CD14-positive monocyte (primary cell): ENCODE measurements around the gene SPRR4. TPM values are rescaled to one million over a fixed set of nuclear protein-coding genes. Genes with fewer than 3 reads are reported as not detected.

Source experiments
- DNase-seq, 3 donors: peaks; one replicate each; pipeline ENCODE4 v3.0.0-alpha.2; 2011 to 2022
- H2AFZ ChIP-seq: 2 replicates; pipeline ENCODE4 v1.6.0; 2012; ENCODE audit warnings: mild to moderate bottlenecking, low read depth, low read length, inconsistent platforms; ENCODE audit not compliant: insufficient read depth, poor library complexity, severe bottlenecking
- H3K27ac ChIP-seq, 2 donors: 1 replicate in 1 of 2; 2 replicates in 1 of 2; pipeline ENCODE4 v1.5.1; 2012 to 2013; ENCODE audit warnings: low read length in 2 of 2, control low read depth in 1 of 2, inconsistent platforms in 1 of 2, low read depth in 1 of 2, mild to moderate bottlenecking in 1 of 2
- H3K27me3 ChIP-seq, 2 donors: one replicate each; pipeline versions ENCODE4 v1.6.0 to v1.6.1; 2011 to 2013; ENCODE audit warnings: low read length in 2 of 2; ENCODE audit not compliant: control insufficient read depth in 2 of 2, insufficient read depth in 2 of 2
- H3K36me3 ChIP-seq, 2 donors: replicated peaks in 1 of 2; 1 replicate in 1 of 2; 2 replicates in 1 of 2; pipeline versions ENCODE4 v1.5.1 to v1.6.1; 2012 to 2013; ENCODE audit warnings: low read length in 2 of 2, control low read depth in 1 of 2, inconsistent platforms in 1 of 2, mild to moderate bottlenecking in 1 of 2; ENCODE audit not compliant: insufficient read depth in 2 of 2, control insufficient read depth in 1 of 2
- H3K4me1 ChIP-seq, 2 donors: 1 replicate in 1 of 2; 2 replicates in 1 of 2; pipeline versions ENCODE4 v1.5.1 to v1.6.1; 2012 to 2013; ENCODE audit warnings: low read length in 2 of 2, control low read depth in 1 of 2, inconsistent platforms in 1 of 2, mild to moderate bottlenecking in 1 of 2, moderate library complexity in 1 of 2; ENCODE audit not compliant: insufficient read depth in 2 of 2, control insufficient read depth in 1 of 2
- H3K4me2 ChIP-seq: replicated peaks from 2 replicates; pipeline ENCODE3; 2012; ENCODE audit warnings: low read length, moderate library complexity, mild to moderate bottlenecking; ENCODE audit not compliant: poor library complexity, severe bottlenecking; ENCODE audit errors: extremely low read depth
- H3K4me3 ChIP-seq, 3 experiments: fragments of 200-600 bp in 1 of 3; sonication (generic) in 1 of 3; replicated peaks in 1 of 3; 1 replicate in 2 of 3; 2 replicates in 1 of 3; pipeline ENCODE4 v1.5.1; 2011 to 2013; ENCODE audit warnings: low read length in 3 of 3, mild to moderate bottlenecking in 3 of 3, control low read depth in 2 of 3, low read depth in 2 of 3, inconsistent platforms in 1 of 3, moderate library complexity in 1 of 3
- H3K79me2 ChIP-seq: 2 replicates; pipeline ENCODE4 v1.6.0; 2012; ENCODE audit warnings: mild to moderate bottlenecking, control low read depth, inconsistent platforms, low read length, moderate library complexity; ENCODE audit not compliant: insufficient read depth
- H3K9ac ChIP-seq: 2 replicates; pipeline ENCODE4 v1.6.0; 2017; ENCODE audit warnings: low read length, mild to moderate bottlenecking; ENCODE audit not compliant: insufficient read depth, poor library complexity, severe bottlenecking
- H3K9me3 ChIP-seq, 2 donors: replicated peaks in 1 of 2; 1 replicate in 1 of 2; 2 replicates in 1 of 2; pipeline versions ENCODE4 v1.5.1 to v1.6.1; 2012 to 2013; ENCODE audit warnings: low read length in 2 of 2, control low read depth in 1 of 2; ENCODE audit not compliant: control insufficient read depth in 1 of 2, insufficient read depth in 1 of 2
- H4K20me1 ChIP-seq: 2 replicates; pipeline ENCODE4 v1.6.0; 2012; ENCODE audit warnings: mild to moderate bottlenecking, low read length, control low read depth, moderate library complexity; ENCODE audit not compliant: insufficient read depth
- H3K27ac Mint-ChIP-seq, 7 donors: one replicate each; pipeline ENCODE4 v1.8.0; 2020; ENCODE audit warnings: mild to moderate bottlenecking in 7 of 7, mixed read lengths in 7 of 7, moderate library complexity in 6 of 7, inconsistent platforms in 2 of 7
- H3K27me3 Mint-ChIP-seq, 3 donors: one replicate each; pipeline ENCODE4 v1.8.0; 2021 to 2022; ENCODE audit warnings: low read depth in 3 of 3, mild to moderate bottlenecking in 3 of 3, mixed read lengths in 3 of 3, moderate library complexity in 3 of 3, inconsistent platforms in 1 of 3
- H3K36me3 Mint-ChIP-seq, 2 donors: one replicate each; pipeline ENCODE4 v1.8.0; 2020; ENCODE audit warnings: mixed read lengths in 2 of 2, inconsistent platforms in 1 of 2, mild to moderate bottlenecking in 1 of 2
- H3K4me1 Mint-ChIP-seq: one replicate; pipeline ENCODE4 v1.8.0; 2020; ENCODE audit warnings: mild to moderate bottlenecking, mixed read lengths
- H3K4me3 Mint-ChIP-seq, 2 donors: one replicate each; pipeline ENCODE4 v1.8.0; 2020; ENCODE audit warnings: mild to moderate bottlenecking in 2 of 2, mixed read lengths in 2 of 2, moderate library complexity in 1 of 2
- H3K9me3 Mint-ChIP-seq, 7 donors: one replicate each; pipeline ENCODE4 v1.8.0; 2020 to 2022; ENCODE audit warnings: mixed read lengths in 7 of 7, mild to moderate bottlenecking in 6 of 7, moderate library complexity in 6 of 7, inconsistent platforms in 2 of 7
- CTCF ChIP-seq: fragments of 200-600 bp; IDR thresholded peaks from one replicate; pipeline ENCODE4 v1.8.0; 2022; ENCODE audit warnings: antibody characterized with exemption, mild to moderate bottlenecking
- WGBS: methylation state at CpG from one replicate; pipeline ENCODE4 v1.1.5; 2013; ENCODE audit warnings: missing lambda C conversion rate; ENCODE audit not compliant: insufficient coverage; 5-methylcytosine and 5-hydroxymethylcytosine counted together
- intact Hi-C, 2 donors: fragments of 100-400 bp; cut with micrococcal nuclease; formaldehyde crosslinking; loops; one replicate each; pipeline versions ENCODE4 v1.15.0 to v1.15.1; 2023
- polyA plus RNA-seq, 3 donors: library from polyadenylated mRNA; depleted of rRNA in 1 of 3; unstranded in 2 of 3; stranded (reverse) in 1 of 3; fragments of 300-500 nt in 2 of 3; fragments of >200 nt in 1 of 3; fragmentation: Illumina TruSeq in 2 of 3; gene quantifications; 1 replicate in 2 of 3; 2 replicates in 1 of 3; pipeline ENCODE4 v1.2.3, GENCODE V29; 2012 to 2021

SPRR4 gene
- polyA plus RNA-seq, 3 donors: not detected

DNA sequence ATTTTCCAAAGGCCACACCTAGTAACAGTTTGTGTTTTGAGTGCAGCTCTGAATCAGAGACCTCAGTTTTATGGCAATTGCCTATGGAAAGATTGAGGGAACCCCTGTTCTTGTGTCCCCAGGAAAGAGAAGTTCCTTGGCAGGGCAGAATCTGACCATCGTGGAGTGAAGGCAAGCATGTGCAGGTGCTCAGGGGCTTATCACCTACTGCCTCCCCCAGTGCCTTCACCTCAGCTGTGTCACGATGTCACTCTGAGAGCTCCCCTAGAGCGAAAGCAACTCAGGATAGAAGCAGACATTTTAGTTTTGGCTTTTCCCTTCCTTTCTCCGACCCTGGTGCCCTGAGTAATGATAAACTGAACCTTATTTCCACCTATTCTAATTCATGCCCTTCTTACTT is 11.6 kb downstream of the SPRR4 start:
- Histone ChIP-seq H3K4me2 (no peak overlapping the region), H3K27ac (no peak overlapping the region), H2AFZ (no peak overlapping the region), H3K9ac (no peak overlapping the region), H3K4me3 (no peak overlapping the region), H3K9me3 (no peaks in the 10 kb centered on the region), H3K27me3 (no peaks in the 10 kb centered on the region), H3K36me3 (no peaks in the 10 kb centered on the region), H4K20me1 (no peaks in the 10 kb centered on the region), H3K4me1 (no peaks in the 10 kb centered on the region), H3K79me2 (no peaks in the 10 kb centered on the region)
- no peak for DNase-seq
- peaks cover 0 to 3% (median 0%) of the 10 kb centered on the region in 7 donors for H3K9me3 Mint-ChIP-seq
- intact Hi-C loops: no loop called here
- H3K36me3 Mint-ChIP-seq: no peaks in the 10 kb centered on the region
- H3K27ac Mint-ChIP-seq: no peak overlapping the region
- TF ChIP-seq CTCF: no peak
- no peak overlapping the region for H3K4me3 Mint-ChIP-seq
- H3K4me1 Mint-ChIP-seq: no peaks in the 10 kb centered on the region
- H3K27me3 Mint-ChIP-seq: peaks cover 6 to 17% (median 9%) of the 10 kb centered on the region in 3 donors
- WGBS: 96% methylated on average over 4 of the region's 4 CpGs

GRCh38 chr1:152983234-152983633 is 12.8 kb downstream of the SPRR4 start:
- H3K27ac ChIP-seq: no peak overlapping the region
- H4K20me1 ChIP-seq: no peaks in the 10 kb centered on the region
- Mint-ChIP-seq H3K27me3 (peaks cover 6 to 17% (median 11%) of the 10 kb centered on the region in 3 donors), H3K36me3 (no peaks in the 10 kb centered on the region), H3K4me3 (no peak overlapping the region), H3K9me3 (peaks cover 0 to 3% (median 0%) of the 10 kb centered on the region in 7 donors), H3K4me1 (no peaks in the 10 kb centered on the region), H3K27ac (peak overlapping the region in 1 of 7 donors; percentile 8)
- intact Hi-C loops: no loop called here
- no peaks in the 10 kb centered on the region for H3K4me1 ChIP-seq
- H3K36me3 ChIP-seq: no peaks in the 10 kb centered on the region
- no peaks in the 10 kb centered on the region for H3K79me2 ChIP-seq
- H3K4me2 ChIP-seq: no peak overlapping the region
- TF ChIP-seq CTCF: no peak
- DNase-seq: no peak
- no peak overlapping the region for H3K4me3 ChIP-seq
- H3K9ac ChIP-seq: no peak overlapping the region
- H3K27me3 ChIP-seq: peaks cover 0 to 2% of the 10 kb centered on the region in 2 donors
- H2AFZ ChIP-seq: no peak overlapping the region
- no peaks in the 10 kb centered on the region for H3K9me3 ChIP-seq
